HL-60 (cell line): ENCODE results near the gene PORCN.

ENCODE experiments used
- DNase-seq, 2 experiments: peaks; one replicate each; pipeline ENCODE4 v3.0.0-alpha.2; 2010 to 2020; ENCODE audit warnings: low read depth in 1 of 2, low spot score in 1 of 2
- H3K27ac ChIP-seq: fragments of 250-450 bp; sonication (Bioruptor Pico); replicated peaks from 2 replicates; pipeline ENCODE4 v1.5.1; 2020; ENCODE audit warnings: mild to moderate bottlenecking, moderate library complexity
- H3K27me3 ChIP-seq: fragments of 250-450 bp; sonication (Bioruptor Pico); 2 replicates; pipeline ENCODE4 v1.5.1; 2021; ENCODE audit warnings: mild to moderate bottlenecking, moderate library complexity; ENCODE audit not compliant: insufficient read depth, poor library complexity, severe bottlenecking
- H3K4me3 ChIP-seq: replicated peaks from 2 replicates; pipeline ENCODE4 v1.5.1; 2011; ENCODE audit warnings: mild to moderate bottlenecking, control low read depth, low read length; ENCODE audit not compliant: insufficient read depth
- CTCF ChIP-seq: IDR thresholded peaks from one replicate; pipeline ENCODE4 v1.5.1; 2011; ENCODE audit warnings: low read length, control low read depth, inconsistent platforms; ENCODE audit not compliant: insufficient read depth
- GABPA ChIP-seq: IDR thresholded peaks from 2 replicates; pipeline ENCODE4 v1.6.1; 2012; ENCODE audit warnings: low read depth
- POLR2AphosphoS5 ChIP-seq: IDR thresholded peaks from 2 replicates; pipeline ENCODE4 v1.6.1; 2012; ENCODE audit warnings: low read depth
- REST ChIP-seq: IDR thresholded peaks from 2 replicates; pipeline ENCODE4 v1.6.1; 2012; ENCODE audit warnings: low read depth; ENCODE audit not compliant: insufficient replicate concordance
- SPI1 ChIP-seq: IDR thresholded peaks from 2 replicates; pipeline ENCODE4 v1.6.1; 2012; ENCODE audit warnings: low read depth, mild to moderate bottlenecking, borderline replicate concordance

PORCN gene

GRCh38 chrX:48477960-48478755 is 30.6 kb upstream of the PORCN start:
- Histone ChIP-seq H3K27me3 (no peaks in the 10 kb centered on the region), H3K4me3 (no peak overlapping the region), H3K27ac (no peak overlapping the region)
- DNase-seq: no peak
- TF ChIP-seq SPI1 (no peak), CTCF (no peak)

GRCh38 chrX:48478806-48479205 is 30.0 kb upstream of the PORCN start:
- no peak overlapping the region for H3K27ac ChIP-seq
- H3K27me3 ChIP-seq: no peaks in the 10 kb centered on the region
- no peak for DNase-seq
- no peak overlapping the region for H3K4me3 ChIP-seq
- no peak for TF ChIP-seq POLR2AphosphoS5
- TF ChIP-seq SPI1: no peak
- no peak for TF ChIP-seq REST
- no peak for TF ChIP-seq CTCF
- no peak for TF ChIP-seq GABPA

- Histone ChIP-seq H3K4me3 (no peak overlapping the region), H3K27ac (no peak overlapping the region), H3K27me3 (no peaks in the 10 kb centered on the region)
- DNase-seq: no peak
- no peak for TF ChIP-seq CTCF
- TF ChIP-seq SPI1: no peak
- TF ChIP-seq GABPA: no peak
- no peak for TF ChIP-seq REST
- TF ChIP-seq POLR2AphosphoS5: no peak
These were observed 28.6 kb upstream of the PORCN start for GRCh38 chrX:48480142-48480541.

- Histone ChIP-seq H3K27ac (no peak overlapping the region), H3K27me3 (no peaks in the 10 kb centered on the region), H3K4me3 (no peak overlapping the region)
- TF ChIP-seq CTCF (no peak), REST (no peak), GABPA (no peak), POLR2AphosphoS5 (no peak), SPI1 (no peak)
- no peak for DNase-seq
These were observed 28.2 kb upstream of the PORCN start for GRCh38 chrX:48480583-48480982.
